NCI-H2196 (cell line): ENCODE results near the gene TFB1M.
"Not testable (repeated sequence)": the region's sequence is repeated elsewhere in the genome, so short reads cannot be mapped to it uniquely, and the experiment has no call there.

Source experiments
- DNase-seq: peaks from one replicate; lab custom pipeline; 2025; ENCODE audit not compliant: unreplicated experiment; lab: John Stamatoyannopoulos, UW

The TFB1M gene

GRCh38 chr6:155330133-155330734 is 15.9 kb upstream of the TFB1M start:
- no peak for DNase-seq

GRCh38 chr6:155329460-155330132 is 15.3 kb upstream of the TFB1M start:
- DNase-seq, result no peak

GRCh38 chr6:155328539-155329459 is 14.5 kb upstream of the TFB1M start:
- DNase-seq, result peak; percentile 21

GRCh38 chr6:155328074-155328538 is 13.8 kb upstream of the TFB1M start:
- DNase-seq, result no peak

GRCh38 chr6:155327326-155328073 is 13.2 kb upstream of the TFB1M start:
- peak; percentile 29 for DNase-seq

GRCh38 chr6:155325700-155326516 is 11.6 kb upstream of the TFB1M start:
- DNase-seq, result no peak

- DNase-seq, result no peak
These were observed 10.7 kb upstream of the TFB1M start for GRCh38 chr6:155324993-155325392.

GRCh38 chr6:155324172-155324571 is 9.9 kb upstream of the TFB1M start:
- DNase-seq, result no peak

- no peak for DNase-seq
These were observed 5.6 kb upstream of the TFB1M start for GRCh38 chr6:155319902-155320301.

GRCh38 chr6:155317186-155317585 is 2.9 kb upstream of the TFB1M start:
- DNase-seq, result no peak

- DNase-seq, result no peak
These were observed 2.1 kb upstream of the TFB1M start for GRCh38 chr6:155316419-155316818.

- DNase-seq, result no peak
These were observed 1.2 kb upstream of the TFB1M start for GRCh38 chr6:155315516-155315871.

GRCh38 chr6:155314773-155315515 is 660 bp upstream of the TFB1M start:
- peak; percentile 35 for DNase-seq

GRCh38 chr6:155313602-155314091 is 637 bp downstream of the TFB1M start:
- DNase-seq, result no peak

GRCh38 chr6:155312950-155313349 is 1.3 kb downstream of the TFB1M start:
- DNase-seq, result not testable (repeated sequence)

GRCh38 chr6:155311583-155311982 is 2.7 kb downstream of the TFB1M start:
- DNase-seq, result no peak

- DNase-seq, result peak; percentile 11
These were observed 3.2 kb downstream of the TFB1M start for GRCh38 chr6:155311086-155311485.

GRCh38 chr6:155310596-155310995 is 3.7 kb downstream of the TFB1M start:
- DNase-seq, result no peak

GRCh38 chr6:155309150-155309549 is 5.1 kb downstream of the TFB1M start:
- DNase-seq, result no peak
